Endodermal cell (in vitro differentiated cells): ENCODE measurements around the gene UQCRC1. TPM values are rescaled to one million over a fixed set of nuclear protein-coding genes. Genes with fewer than 3 reads are reported as not detected.

Experiments
- DNase-seq: peaks from one replicate; pipeline ENCODE4 v3.0.0-alpha.2; 2017
- H3K27ac ChIP-seq: 2 replicates; pipeline ENCODE4 v1.5.1; 2013; ENCODE audit warnings: mild to moderate bottlenecking, low read depth, low read length, moderate library complexity
- H3K27me3 ChIP-seq: 2 replicates; pipeline ENCODE4 v1.6.1; 2013; ENCODE audit warnings: mild to moderate bottlenecking, low read length, moderate library complexity; ENCODE audit not compliant: insufficient read depth, control insufficient read depth, poor library complexity, severe bottlenecking
- H3K36me3 ChIP-seq: 2 replicates; pipeline ENCODE4 v1.7.0; 2013; ENCODE audit warnings: mild to moderate bottlenecking, low read length, moderate library complexity; ENCODE audit not compliant: control insufficient read depth, insufficient read depth
- H3K4me1 ChIP-seq: one replicate; pipeline ENCODE4 v1.7.0; 2013; ENCODE audit warnings: low read length; ENCODE audit not compliant: control insufficient read depth, insufficient read depth
- H3K4me3 ChIP-seq: 2 replicates; pipeline ENCODE4 v1.5.1; 2013; ENCODE audit warnings: mild to moderate bottlenecking, low read length, moderate library complexity
- H3K9ac ChIP-seq: 2 replicates; pipeline ENCODE4 v1.6.1; 2013; ENCODE audit warnings: mild to moderate bottlenecking, low read length, moderate library complexity; ENCODE audit not compliant: poor library complexity, severe bottlenecking; ENCODE audit errors: extremely low read depth
- H3K9me3 ChIP-seq: 2 replicates; pipeline ENCODE4 v1.6.1; 2013; ENCODE audit warnings: mild to moderate bottlenecking, low read length, moderate library complexity; ENCODE audit not compliant: control insufficient read depth
- H3K27ac Mint-ChIP-seq: 2 replicates; pipeline ENCODE4 v1.8.0; 2020; ENCODE audit warnings: mixed read lengths
- H3K27me3 Mint-ChIP-seq: 2 replicates; pipeline ENCODE4 v1.8.0; 2021; ENCODE audit warnings: mild to moderate bottlenecking, mixed read lengths; ENCODE audit not compliant: insufficient read depth
- H3K36me3 Mint-ChIP-seq: 2 replicates; pipeline ENCODE4 v1.8.0; 2020; ENCODE audit warnings: low read depth, mixed read lengths
- H3K4me1 Mint-ChIP-seq: 2 replicates; pipeline ENCODE4 v1.8.0; 2020; ENCODE audit warnings: mixed read lengths
- H3K4me3 Mint-ChIP-seq: 2 replicates; pipeline ENCODE4 v1.8.0; 2020; ENCODE audit warnings: mild to moderate bottlenecking, moderate library complexity, mixed read lengths
- H3K9me3 Mint-ChIP-seq: 2 replicates; pipeline ENCODE4 v1.8.0; 2020; ENCODE audit warnings: mild to moderate bottlenecking, mixed read lengths
- WGBS, 2 experiments: methylation state at CpG; one replicate each; pipeline versions ENCODE4 v1.1.5 to v1.1.7; 2013; ENCODE audit warnings: missing lambda C conversion rate in 2 of 2, mixed read lengths in 1 of 2; ENCODE audit not compliant: insufficient coverage in 1 of 2, insufficient read length in 1 of 2; 5-methylcytosine and 5-hydroxymethylcytosine counted together
- total RNA-seq, 2 donors: library from RNA; stranded (reverse); fragmentation: NEBNext Ultra II Directional in 1 of 2; extraction: Animal tissue kit (Norgen Biotek cat#: 25700) in 1 of 2; gene quantifications; 2 replicates in 1 of 2; 3 replicates in 1 of 2; pipeline ENCODE4 v1.2.1, GENCODE V29; 2021
- TF ChIP-seq, protein P1 (sequence below): fragments of 200-600 bp; sonication (generic); conservative IDR thresholded peaks from 2 replicates; pipeline ENCODE4 v1.5.0; 2021; ENCODE audit warnings: antibody characterized with exemption, mild to moderate bottlenecking

The UQCRC1 gene
- total RNA-seq, 2 donors from 2014 or later: 231 to 289 TPM

DNA sequence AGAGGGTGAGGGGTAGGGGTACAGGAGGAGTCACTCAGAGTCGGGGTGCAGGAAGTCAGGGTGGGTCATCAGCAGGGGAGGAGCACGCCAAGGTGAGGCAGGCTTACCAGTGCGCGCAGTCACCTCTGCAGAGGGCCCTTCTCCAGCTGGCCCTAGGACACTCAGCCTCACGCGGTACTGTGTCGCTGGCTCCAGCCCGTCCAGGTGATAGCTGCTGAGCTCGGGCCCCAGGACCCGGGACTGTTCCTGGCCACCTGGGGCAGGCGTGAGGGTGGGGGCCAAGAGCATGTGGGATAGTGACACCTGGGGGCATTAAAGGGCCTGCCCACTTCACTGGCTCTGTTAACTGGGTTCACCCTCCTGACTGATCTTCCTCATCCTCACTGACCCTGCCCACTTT, 21.8 kb downstream of the UQCRC1 start:
- H3K36me3 Mint-ChIP-seq: no peaks in the 10 kb centered on the region
- H3K36me3 ChIP-seq: no peaks in the 10 kb centered on the region
- TF ChIP-seq, protein P1, sequence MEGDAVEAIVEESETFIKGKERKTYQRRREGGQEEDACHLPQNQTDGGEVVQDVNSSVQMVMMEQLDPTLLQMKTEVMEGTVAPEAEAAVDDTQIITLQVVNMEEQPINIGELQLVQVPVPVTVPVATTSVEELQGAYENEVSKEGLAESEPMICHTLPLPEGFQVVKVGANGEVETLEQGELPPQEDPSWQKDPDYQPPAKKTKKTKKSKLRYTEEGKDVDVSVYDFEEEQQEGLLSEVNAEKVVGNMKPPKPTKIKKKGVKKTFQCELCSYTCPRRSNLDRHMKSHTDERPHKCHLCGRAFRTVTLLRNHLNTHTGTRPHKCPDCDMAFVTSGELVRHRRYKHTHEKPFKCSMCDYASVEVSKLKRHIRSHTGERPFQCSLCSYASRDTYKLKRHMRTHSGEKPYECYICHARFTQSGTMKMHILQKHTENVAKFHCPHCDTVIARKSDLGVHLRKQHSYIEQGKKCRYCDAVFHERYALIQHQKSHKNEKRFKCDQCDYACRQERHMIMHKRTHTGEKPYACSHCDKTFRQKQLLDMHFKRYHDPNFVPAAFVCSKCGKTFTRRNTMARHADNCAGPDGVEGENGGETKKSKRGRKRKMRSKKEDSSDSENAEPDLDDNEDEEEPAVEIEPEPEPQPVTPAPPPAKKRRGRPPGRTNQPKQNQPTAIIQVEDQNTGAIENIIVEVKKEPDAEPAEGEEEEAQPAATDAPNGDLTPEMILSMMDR: no peak
- H3K27me3 Mint-ChIP-seq: no peaks in the 10 kb centered on the region
- no peaks in the 10 kb centered on the region for H3K27me3 ChIP-seq
- H3K9me3 ChIP-seq: no peaks in the 10 kb centered on the region
- H3K9me3 Mint-ChIP-seq: no peaks in the 10 kb centered on the region
- H3K4me1 Mint-ChIP-seq: no peaks in the 10 kb centered on the region
- no peak overlapping the region for H3K4me3 Mint-ChIP-seq
- no peaks in the 10 kb centered on the region for H3K4me1 ChIP-seq
- WGBS, 2 experiments: 95% methylated on average over 8 to 11 of the region's 11 CpGs
- H3K4me3 ChIP-seq: no peak overlapping the region
- no peak overlapping the region for H3K9ac ChIP-seq
- no peak overlapping the region for H3K27ac Mint-ChIP-seq
- no peak for DNase-seq
- H3K27ac ChIP-seq: no peak overlapping the region

DNA sequence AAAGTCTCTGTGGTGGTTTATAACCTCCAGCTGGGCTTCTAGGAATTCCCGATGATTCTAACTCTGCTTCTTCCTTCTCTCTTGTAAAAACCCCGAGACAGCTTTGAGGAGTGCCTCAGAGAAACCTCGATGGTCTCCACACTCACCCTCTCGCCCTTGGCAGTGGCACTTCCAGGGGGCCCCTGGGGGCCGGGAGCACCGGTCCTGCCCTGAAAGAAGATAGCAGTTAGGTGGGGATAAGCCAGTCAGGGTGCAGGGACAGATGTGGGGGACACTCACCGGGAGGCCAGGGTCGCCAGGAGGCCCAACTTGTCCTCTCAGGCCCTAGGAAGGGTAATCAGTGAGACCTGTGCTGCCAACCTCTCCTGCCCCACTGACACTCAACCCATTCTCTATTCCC, 24.0 kb downstream of the UQCRC1 start:
- H3K27ac ChIP-seq: no peak overlapping the region
- Mint-ChIP-seq H3K36me3 (no peaks in the 10 kb centered on the region), H3K27me3 (no peaks in the 10 kb centered on the region), H3K4me3 (no peak overlapping the region), H3K4me1 (no peaks in the 10 kb centered on the region), H3K9me3 (no peaks in the 10 kb centered on the region), H3K27ac (no peak overlapping the region)
- H3K36me3 ChIP-seq: no peaks in the 10 kb centered on the region
- DNase-seq: no peak
- H3K4me3 ChIP-seq: no peak overlapping the region
- WGBS, 2 experiments: 89 to 90% methylated on average over 8 of the region's 8 CpGs
- TF ChIP-seq, protein P1: no peak
- H3K9ac ChIP-seq: no peak overlapping the region
- no peaks in the 10 kb centered on the region for H3K4me1 ChIP-seq
- no peaks in the 10 kb centered on the region for H3K27me3 ChIP-seq
- H3K9me3 ChIP-seq: no peaks in the 10 kb centered on the region

DNA sequence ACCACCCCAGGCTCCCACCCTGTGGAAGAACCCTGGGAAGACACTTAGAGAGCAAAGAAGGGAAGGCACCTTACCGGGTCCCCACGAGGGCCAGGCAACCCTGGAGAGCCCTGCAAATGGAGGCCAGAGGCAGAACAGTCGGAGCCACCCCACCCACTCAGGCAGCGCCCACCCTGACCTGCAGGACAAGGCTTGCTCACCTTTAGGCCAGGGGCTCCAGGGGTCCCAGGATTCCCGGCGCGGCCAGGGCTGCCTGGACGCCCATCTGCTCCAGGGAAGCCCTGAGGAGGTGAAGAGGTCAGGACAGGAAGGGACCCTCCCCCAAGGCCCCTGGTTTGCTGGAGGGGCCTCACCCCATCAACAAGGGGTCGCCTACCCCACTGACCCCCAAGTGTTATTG, 24.6 kb downstream of the UQCRC1 start:
- Histone ChIP-seq H3K9ac (no peak overlapping the region), H3K4me3 (no peak overlapping the region), H3K36me3 (no peaks in the 10 kb centered on the region), H3K27ac (no peak overlapping the region), H3K4me1 (no peaks in the 10 kb centered on the region), H3K9me3 (no peaks in the 10 kb centered on the region), H3K27me3 (no peaks in the 10 kb centered on the region)
- H3K27me3 Mint-ChIP-seq: no peaks in the 10 kb centered on the region
- no peak overlapping the region for H3K27ac Mint-ChIP-seq
- TF ChIP-seq, protein P1: no peak
- H3K4me3 Mint-ChIP-seq: no peak overlapping the region
- WGBS, 2 experiments: 94 to 100% methylated on average over 1 to 9 of the region's 9 CpGs
- H3K4me1 Mint-ChIP-seq: no peaks in the 10 kb centered on the region
- DNase-seq: no peak
- H3K36me3 Mint-ChIP-seq: no peaks in the 10 kb centered on the region
- no peaks in the 10 kb centered on the region for H3K9me3 Mint-ChIP-seq
